Tibial artery (tissue), 4 donors: ENCODE data around the gene C3orf22.

Source experiments
- DNase-seq, 2 donors: peaks; one replicate each; pipeline ENCODE4 v3.0.0-alpha.2; 2019
- H3K27ac ChIP-seq, 2 donors: fragments of 200-600 bp; sonication (generic) in 1 of 2; 1 replicate in 1 of 2; 2 replicates in 1 of 2; pipeline ENCODE4 v1.5.1; 2018 to 2019; ENCODE audit warnings: mild to moderate bottlenecking in 1 of 2
- H3K27me3 ChIP-seq, 2 donors: fragments of 200-600 bp; sonication (generic) in 1 of 2; one replicate each; pipeline versions ENCODE4 v1.5.1 to v1.6.0; 2016 to 2019
- H3K36me3 ChIP-seq, 3 donors: fragments of 200-600 bp; sonication (generic) in 2 of 3; one replicate each; pipeline ENCODE4 v1.5.1; 2016 to 2019; ENCODE audit warnings: mild to moderate bottlenecking in 2 of 3
- H3K4me1 ChIP-seq, 4 donors: fragments of 200-600 bp; sonication (generic) in 2 of 4; 1 replicate in 3 of 4; 2 replicates in 1 of 4; pipeline ENCODE4 v1.5.1; 2016 to 2019
- H3K4me3 ChIP-seq, 2 donors: fragments of 200-600 bp; sonication (generic) in 1 of 2; 1 replicate in 1 of 2; 2 replicates in 1 of 2; pipeline ENCODE4 v1.5.1; 2018 to 2019; ENCODE audit warnings: mild to moderate bottlenecking in 2 of 2
- H3K9me3 ChIP-seq, 3 donors: fragments of 200-600 bp; sonication (generic) in 1 of 3; one replicate each; pipeline ENCODE4 v1.5.1; 2016 to 2019
- intact Hi-C: fragments of 100-400 bp; cut with DNase I; formaldehyde crosslinking; loops from one replicate; pipeline ENCODE4 v1.15.0; 2023; ENCODE audit warnings: low total_unique reads
- TF ChIP-seq, protein P1 (sequence below), 2 experiments: fragments of 200-600 bp in 1 of 2; fragments of 450-650 bp in 1 of 2; IDR thresholded peaks; one replicate each; pipeline ENCODE4 v1.5.1; 2017 to 2019; ENCODE audit warnings: antibody characterized with exemption in 2 of 2, mild to moderate bottlenecking in 1 of 2, moderate library complexity in 1 of 2

Gene C3orf22

GRCh38 chr3:126582311-126582710, 23.6 kb upstream of the C3orf22 start:
- Histone ChIP-seq H3K36me3 (no peaks in the 10 kb centered on the region), H3K4me1 (no peaks in the 10 kb centered on the region), H3K27me3 (no peaks in the 10 kb centered on the region), H3K27ac (no peak overlapping the region), H3K9me3 (peaks cover 0 to 11% (median 8%) of the 10 kb centered on the region in 3 donors), H3K4me3 (no peak overlapping the region)
- no peak for DNase-seq
- intact Hi-C loops, result no loop called here
- TF ChIP-seq, protein P1, sequence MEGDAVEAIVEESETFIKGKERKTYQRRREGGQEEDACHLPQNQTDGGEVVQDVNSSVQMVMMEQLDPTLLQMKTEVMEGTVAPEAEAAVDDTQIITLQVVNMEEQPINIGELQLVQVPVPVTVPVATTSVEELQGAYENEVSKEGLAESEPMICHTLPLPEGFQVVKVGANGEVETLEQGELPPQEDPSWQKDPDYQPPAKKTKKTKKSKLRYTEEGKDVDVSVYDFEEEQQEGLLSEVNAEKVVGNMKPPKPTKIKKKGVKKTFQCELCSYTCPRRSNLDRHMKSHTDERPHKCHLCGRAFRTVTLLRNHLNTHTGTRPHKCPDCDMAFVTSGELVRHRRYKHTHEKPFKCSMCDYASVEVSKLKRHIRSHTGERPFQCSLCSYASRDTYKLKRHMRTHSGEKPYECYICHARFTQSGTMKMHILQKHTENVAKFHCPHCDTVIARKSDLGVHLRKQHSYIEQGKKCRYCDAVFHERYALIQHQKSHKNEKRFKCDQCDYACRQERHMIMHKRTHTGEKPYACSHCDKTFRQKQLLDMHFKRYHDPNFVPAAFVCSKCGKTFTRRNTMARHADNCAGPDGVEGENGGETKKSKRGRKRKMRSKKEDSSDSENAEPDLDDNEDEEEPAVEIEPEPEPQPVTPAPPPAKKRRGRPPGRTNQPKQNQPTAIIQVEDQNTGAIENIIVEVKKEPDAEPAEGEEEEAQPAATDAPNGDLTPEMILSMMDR (IDR thresholded peaks at IDR 0.05), result no peak

DNA sequence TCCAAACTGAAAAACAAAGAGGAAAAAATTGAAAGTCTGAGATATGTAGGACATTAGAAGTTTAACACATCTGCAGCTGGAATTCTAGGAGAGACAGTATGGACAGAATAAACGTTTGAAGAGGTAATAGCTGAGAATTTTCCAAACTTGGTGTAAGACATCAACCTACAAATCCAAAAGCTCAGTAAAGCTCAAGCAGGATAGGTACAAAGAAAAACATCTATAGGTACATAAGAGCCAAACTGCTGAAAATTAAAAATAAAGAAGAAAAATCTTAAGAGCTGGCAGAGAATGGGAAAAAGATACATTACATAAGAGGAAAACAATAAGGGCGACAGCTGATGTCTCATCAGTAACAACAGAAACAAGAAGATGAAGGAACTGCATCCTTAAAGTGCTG, 22.8 kb upstream of the C3orf22 start:
- Histone ChIP-seq H3K9me3 (peaks cover 0 to 11% (median 5%) of the 10 kb centered on the region in 3 donors), H3K4me1 (no peaks in the 10 kb centered on the region), H3K36me3 (no peaks in the 10 kb centered on the region), H3K27ac (no peak overlapping the region), H3K27me3 (no peaks in the 10 kb centered on the region), H3K4me3 (no peak overlapping the region)
- intact Hi-C loops, result no loop called here
- TF ChIP-seq, protein P1 (IDR thresholded peaks at IDR 0.05), result no peak
- no peak for DNase-seq

DNA sequence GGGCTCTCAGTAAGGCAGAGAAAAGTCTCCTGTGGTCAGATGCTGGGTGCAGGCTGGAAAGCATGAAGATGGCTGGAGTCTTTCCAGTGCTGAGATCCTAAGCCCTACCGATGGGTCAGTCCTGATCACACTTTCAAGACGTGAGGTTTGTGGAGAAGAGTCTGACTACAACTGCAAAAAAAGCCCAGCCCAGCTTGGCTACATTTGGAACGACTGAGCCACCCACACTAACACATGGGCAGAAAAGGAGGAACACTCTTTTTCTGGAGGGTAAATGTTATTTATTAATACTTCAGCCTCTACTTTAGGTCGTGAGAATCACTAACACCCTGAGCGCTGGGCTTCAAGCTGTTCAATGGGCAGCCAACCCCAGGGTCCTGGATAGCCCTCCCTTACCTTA, 22.0 kb upstream of the C3orf22 start:
- Histone ChIP-seq H3K36me3 (no peaks in the 10 kb centered on the region), H3K27ac (no peak overlapping the region), H3K4me3 (no peak overlapping the region), H3K4me1 (no peaks in the 10 kb centered on the region), H3K27me3 (no peaks in the 10 kb centered on the region), H3K9me3 (peaks cover 0 to 11% (median 5%) of the 10 kb centered on the region in 3 donors)
- DNase-seq, result no peak
- intact Hi-C loops, result no loop called here
- TF ChIP-seq, protein P1 (IDR thresholded peaks at IDR 0.05), result no peak

DNA sequence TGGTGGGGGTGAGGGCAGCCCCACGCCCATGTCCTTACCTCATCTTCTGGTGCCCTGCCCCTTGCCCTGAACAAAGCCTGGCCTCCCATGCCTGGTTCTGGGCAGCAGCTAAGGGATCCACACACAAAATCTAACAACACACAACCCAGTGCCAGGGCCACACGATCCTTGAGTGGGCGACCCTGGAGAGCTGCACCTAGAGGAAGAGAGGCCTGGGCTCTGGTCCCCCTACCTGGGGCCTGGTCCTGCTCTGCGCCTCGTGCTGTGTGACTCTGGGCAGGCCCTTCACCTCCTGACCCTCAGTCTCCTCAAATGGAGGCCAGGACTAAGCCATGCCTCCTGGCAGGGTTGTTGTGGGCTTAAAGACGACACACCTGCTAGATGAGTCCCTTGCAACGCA, 20.0 kb upstream of the C3orf22 start:
- Histone ChIP-seq H3K27ac (no peak overlapping the region), H3K4me1 (no peaks in the 10 kb centered on the region), H3K36me3 (no peaks in the 10 kb centered on the region), H3K9me3 (peaks cover 0 to 11% (median 5%) of the 10 kb centered on the region in 3 donors), H3K4me3 (no peak overlapping the region), H3K27me3 (no peaks in the 10 kb centered on the region)
- no peak for DNase-seq
- intact Hi-C loops, result no loop called here
- TF ChIP-seq, protein P1 (IDR thresholded peaks at IDR 0.05), result no peak

- Histone ChIP-seq H3K4me3 (no peak overlapping the region), H3K9me3 (peaks cover 0 to 11% (median 5%) of the 10 kb centered on the region in 3 donors), H3K4me1 (no peaks in the 10 kb centered on the region), H3K36me3 (no peaks in the 10 kb centered on the region), H3K27ac (no peak overlapping the region), H3K27me3 (no peaks in the 10 kb centered on the region)
- TF ChIP-seq, protein P1 (IDR thresholded peaks at IDR 0.05), result no peak
- no peak for DNase-seq
- intact Hi-C loops, result no loop called here
These were observed 18.5 kb upstream of the C3orf22 start for GRCh38 chr3:126577261-126577660.

DNA sequence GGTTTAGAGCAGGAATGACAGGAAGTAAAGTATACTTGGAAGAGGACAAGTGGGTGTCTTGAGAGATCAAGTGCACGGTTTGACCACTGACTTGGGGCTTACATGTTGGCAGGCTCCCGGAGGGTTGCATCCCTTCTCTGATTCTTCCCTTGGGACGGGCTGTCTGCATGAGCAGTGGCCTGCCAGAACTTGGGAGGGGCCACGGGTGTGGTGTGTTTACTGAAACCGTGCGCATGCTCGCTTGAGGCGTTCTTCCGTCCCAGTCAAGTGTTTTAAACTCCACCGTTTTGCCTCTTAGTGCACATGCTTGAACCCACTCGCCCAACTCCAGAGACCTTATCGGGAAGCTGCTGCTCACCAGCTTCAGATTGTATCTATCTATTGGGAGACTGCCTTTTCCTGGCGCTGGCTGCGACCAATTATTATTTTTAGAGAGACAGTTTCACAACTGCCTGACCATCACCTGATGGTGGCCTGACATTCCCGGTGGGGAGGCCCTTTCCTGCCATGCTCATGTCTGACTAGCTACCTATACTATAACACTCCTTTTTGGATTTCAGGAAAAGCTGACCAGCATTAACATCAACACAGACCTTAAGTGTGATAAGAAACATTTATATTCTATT, 14.9 kb upstream of the C3orf22 start:
- TF ChIP-seq, protein P1 (IDR thresholded peaks at IDR 0.05), result no peak
- Histone ChIP-seq H3K4me1 (no peaks in the 10 kb centered on the region), H3K27me3 (no peaks in the 10 kb centered on the region), H3K36me3 (no peaks in the 10 kb centered on the region), H3K9me3 (no peaks in the 10 kb centered on the region), H3K27ac (no peak overlapping the region), H3K4me3 (no peak overlapping the region)
- intact Hi-C loops, result no loop called here
- no peak for DNase-seq
